HG03066 (cell line): ENCODE measurements around the gene EXOC6.
"Not testable (repeated sequence)": the region's sequence is repeated elsewhere in the genome, so short reads cannot be mapped to it uniquely, and the experiment has no call there.

Source experiments
- ATAC-seq: cut with Tn5 transposase; IDR thresholded peaks from one replicate; pipeline ENCODE4 v1.9.1; 2021; ENCODE audit warnings: low read depth; ENCODE audit not compliant: unreplicated experiment

EXOC6 gene

GRCh38 chr10:93097386-93097785, 249.1 kb downstream of the EXOC6 start:
- no peak for ATAC-seq

DNA sequence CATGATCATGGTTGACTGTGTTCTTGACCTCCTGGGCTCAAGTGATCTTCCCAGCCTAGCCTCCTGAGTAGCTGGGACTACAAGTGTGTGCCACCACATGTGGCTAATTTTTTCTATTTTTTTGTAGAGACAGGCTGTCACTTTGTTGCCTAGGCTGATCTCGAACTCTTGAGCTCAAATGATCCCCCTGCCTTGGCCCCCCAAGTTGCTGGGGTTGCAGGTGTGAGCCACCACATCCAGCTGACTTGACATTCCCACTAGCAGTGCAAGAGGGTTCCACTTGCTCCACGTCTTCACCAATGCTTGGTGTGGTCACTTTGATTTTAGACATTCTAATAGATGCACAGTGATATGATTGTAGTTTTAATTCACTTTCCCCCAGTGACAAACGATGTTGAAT, 250.5 kb downstream of the EXOC6 start:
- no peak for ATAC-seq

DNA sequence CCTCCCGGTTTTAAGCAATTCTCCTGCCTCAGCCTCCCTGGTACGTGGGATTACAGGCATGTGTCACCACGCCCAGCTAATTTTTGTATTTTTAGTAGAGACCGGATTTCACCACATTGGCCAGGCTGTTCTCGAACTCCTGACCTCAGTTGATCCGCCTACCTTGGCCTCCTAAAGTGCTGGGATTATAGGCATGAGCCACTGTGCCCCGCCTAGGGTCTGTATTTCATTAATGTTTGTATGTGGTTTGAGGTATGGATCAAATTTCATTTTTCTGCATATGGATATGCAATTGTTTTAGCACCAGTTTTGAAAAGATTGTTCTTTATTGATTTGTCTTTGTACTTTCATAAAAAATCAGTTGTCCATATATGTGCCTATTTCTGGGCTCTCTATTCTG, 251.3 kb downstream of the EXOC6 start:
- ATAC-seq: no peak

DNA sequence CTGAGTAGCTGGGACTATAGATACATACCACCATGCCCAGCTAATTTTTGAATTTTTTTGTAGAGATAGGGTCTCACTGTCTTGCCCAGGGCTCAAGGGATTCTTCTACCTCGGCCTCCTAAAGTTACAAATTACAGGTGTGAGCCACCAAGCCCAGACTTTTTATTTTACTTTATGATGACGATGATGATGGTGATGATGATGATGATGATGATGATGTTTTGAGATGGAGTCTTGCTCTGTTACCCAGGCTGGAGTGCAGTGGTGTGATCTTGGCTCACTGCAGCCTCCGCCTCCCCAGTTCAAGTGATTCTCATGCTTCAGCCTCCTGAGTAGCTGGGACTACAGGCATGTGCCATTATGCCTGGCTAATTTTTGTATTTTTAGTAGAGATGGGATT, 252.8 kb downstream of the EXOC6 start:
- not testable (repeated sequence) for ATAC-seq

GRCh38 chr10:93103953-93104352, 255.6 kb downstream of the EXOC6 start:
- ATAC-seq: no peak

DNA sequence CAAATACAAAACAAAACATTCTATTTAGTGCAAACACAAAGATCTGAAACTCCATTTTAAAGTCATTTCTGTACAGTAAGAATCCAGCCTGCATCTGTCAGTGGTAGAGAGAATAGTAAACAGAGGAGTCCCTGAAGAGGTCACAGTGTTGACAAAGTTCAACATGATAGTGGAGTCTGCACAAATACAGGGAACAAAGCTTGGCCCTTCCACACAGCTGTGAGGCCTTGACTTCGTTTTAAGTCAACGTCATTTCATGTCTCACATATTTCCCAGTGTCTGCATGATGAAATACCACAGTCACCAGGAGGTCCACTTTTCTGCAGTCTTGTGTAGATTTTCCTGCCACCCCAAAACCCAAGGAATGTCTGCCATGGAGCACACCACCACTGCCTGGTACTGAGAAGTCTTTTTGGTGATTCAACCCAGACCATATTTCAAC, 258.3 kb downstream of the EXOC6 start:
- no peak for ATAC-seq
